PFSK-1 (cell line): ENCODE results near the gene CNTFR.

Experiments
- FOXP2 ChIP-seq: optimal IDR thresholded peaks from 2 replicates; pipeline ENCODE3; 2011; ENCODE audit warnings: borderline replicate concordance, control low read depth, inconsistent platforms; ENCODE audit not compliant: insufficient read depth; ENCODE audit errors: extremely low read length, extremely low read depth
- POLR2AphosphoS5 ChIP-seq: IDR thresholded peaks from 2 replicates; pipeline ENCODE4 v1.6.1; 2012; ENCODE audit warnings: low read depth, mild to moderate bottlenecking, control low read depth, low read length, moderate library complexity
- REST ChIP-seq, 2 experiments: IDR thresholded peaks; 2 replicates each; pipeline versions ENCODE4 v1.6.1 to v1.8.0; 2011 to 2012; ENCODE audit warnings: low read depth in 2 of 2, low read length in 2 of 2, control low read depth in 1 of 2, inconsistent platforms in 1 of 2, mild to moderate bottlenecking in 1 of 2, moderate library complexity in 1 of 2; ENCODE audit not compliant: insufficient read depth in 1 of 2
- SIN3A ChIP-seq: IDR thresholded peaks from 2 replicates; pipeline ENCODE4 v1.6.1; 2012; ENCODE audit warnings: mild to moderate bottlenecking, low read length, moderate library complexity, borderline replicate concordance; ENCODE audit not compliant: insufficient read depth
- TAF1 ChIP-seq: IDR thresholded peaks from 2 replicates; pipeline ENCODE4 v1.6.1; 2012; ENCODE audit warnings: low read length, control low read depth, borderline replicate concordance; ENCODE audit not compliant: insufficient read depth

CNTFR gene

DNA sequence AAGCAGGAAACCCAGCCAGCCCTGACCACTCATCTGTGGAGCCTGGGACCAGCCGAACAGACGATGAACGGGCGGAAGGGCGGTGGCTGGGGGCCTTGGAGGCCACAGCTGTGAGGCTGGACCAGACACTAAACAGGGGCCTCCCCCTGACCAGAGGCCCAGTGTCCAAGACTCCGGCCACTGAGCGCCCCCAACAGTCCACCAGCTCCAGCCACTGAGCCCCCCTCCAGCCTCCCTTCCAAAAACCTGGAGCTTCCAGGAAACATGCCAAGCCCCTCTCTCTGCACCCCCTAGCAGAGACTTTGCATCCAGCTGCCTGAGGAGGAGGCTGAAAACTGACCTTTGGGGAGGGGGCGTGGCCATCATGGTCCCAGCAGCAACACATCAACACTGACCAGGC lies 23.2 kb downstream of the CNTFR start:
- TF ChIP-seq SIN3A = no peak

- TF ChIP-seq FOXP2 (no peak), REST (IDR thresholded peaks at IDR 0.05; ENCODE audit: insufficient read depth in 1 of 2, low read depth in 2 of 2, low read length in 2 of 2) (no peak), TAF1 (no peak), POLR2AphosphoS5 (no peak), SIN3A (no peak)
Measured at GRCh38 chr9:34565856-34566255, 23.7 kb downstream of the CNTFR start.

DNA sequence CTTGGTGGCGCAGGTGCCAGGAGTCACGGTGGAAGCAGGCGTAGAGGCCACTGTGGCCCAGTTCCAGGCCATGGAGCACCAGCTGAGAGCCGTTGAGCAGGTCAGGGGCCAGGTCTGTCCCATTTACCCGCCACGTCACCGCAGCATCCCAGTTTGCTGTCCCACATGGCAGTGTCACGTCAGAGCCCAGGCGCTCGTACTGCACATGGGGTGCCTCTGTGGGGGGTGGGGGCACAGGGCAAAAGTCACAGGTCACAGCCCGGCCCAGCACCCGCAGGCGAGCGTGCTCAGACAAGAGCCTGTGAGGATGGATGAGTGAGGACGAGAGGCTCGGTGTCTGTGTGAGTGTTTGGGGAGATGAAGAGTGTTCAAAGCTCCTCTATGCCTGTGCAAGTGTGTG lies 24.9 kb downstream of the CNTFR start:
- no peak for TF ChIP-seq REST (IDR thresholded peaks at IDR 0.05; ENCODE audit: insufficient read depth in 1 of 2, low read depth in 2 of 2, low read length in 2 of 2)
- TF ChIP-seq POLR2AphosphoS5 = no peak

- TF ChIP-seq FOXP2 (no peak), POLR2AphosphoS5 (no peak)
Measured at GRCh38 chr9:34563262-34563661, 26.3 kb downstream of the CNTFR start.

- TF ChIP-seq REST (IDR thresholded peaks at IDR 0.05; ENCODE audit: insufficient read depth in 1 of 2, low read depth in 2 of 2, low read length in 2 of 2) (no peak), POLR2AphosphoS5 (no peak)
Measured at GRCh38 chr9:34562135-34562745, 27.3 kb downstream of the CNTFR start.

DNA sequence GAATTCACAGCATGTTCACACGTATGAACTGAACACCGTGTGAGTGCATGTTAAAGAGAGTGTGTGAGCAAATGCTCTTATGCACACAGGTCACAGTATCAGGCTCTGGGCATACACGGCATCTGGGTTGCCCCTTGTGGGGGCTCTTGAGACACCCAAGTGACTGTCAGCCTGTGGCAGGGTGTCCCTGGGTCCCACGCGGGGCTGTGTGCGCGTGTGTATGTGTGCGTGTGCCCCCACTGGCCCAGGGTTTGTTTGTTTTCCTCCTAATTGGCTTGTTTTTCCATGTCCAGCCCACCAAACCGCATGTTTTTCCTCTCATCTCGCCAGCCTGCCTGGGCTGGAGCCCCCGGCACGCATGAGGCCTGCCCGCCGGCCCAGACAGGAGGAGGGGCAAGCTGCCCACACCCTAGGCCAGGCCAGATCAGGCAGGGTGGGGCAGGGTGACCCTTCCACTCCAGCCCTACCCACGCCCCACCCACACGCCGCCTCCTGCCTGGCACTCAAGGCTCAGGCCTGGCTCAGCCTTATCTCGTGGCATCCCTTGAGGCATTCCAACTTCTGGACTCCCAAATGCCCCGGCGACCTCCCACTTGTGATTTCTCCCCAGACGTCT lies 28.8 kb downstream of the CNTFR start:
- TF ChIP-seq FOXP2 (no peak), REST (IDR thresholded peaks at IDR 0.05; ENCODE audit: insufficient read depth in 1 of 2, low read depth in 2 of 2, low read length in 2 of 2) (no peak), TAF1 (no peak), SIN3A (no peak), POLR2AphosphoS5 (no peak)
